Epithelial cell of proximal tubule (primary cell): Measurements from ENCODE around the gene MLLT1. TPM values are rescaled to one million over a fixed set of nuclear protein-coding genes. Genes with fewer than 3 reads are reported as not detected.

ENCODE experiments used
- DNase-seq: peaks from one replicate; pipeline ENCODE4 v3.0.0-alpha.2; 2011; ENCODE audit warnings: low read depth
- H3K4me3 ChIP-seq: 2 replicates; pipeline ENCODE4 v1.5.1; 2011; ENCODE audit warnings: low read depth, mild to moderate bottlenecking, low read length
- CTCF ChIP-seq: conservative IDR thresholded peaks from 2 replicates; pipeline ENCODE4 v1.5.1; 2012; ENCODE audit warnings: low read depth, mild to moderate bottlenecking, low read length
- total RNA-seq: library from RNA; depleted of rRNA; stranded (reverse); fragments of >200 nt; gene quantifications from 2 replicates; pipeline ENCODE4 v1.2.3, GENCODE V29; 2015

Gene MLLT1
- total RNA-seq, 1 donor from 2014 or later = 15.2 TPM

DNA sequence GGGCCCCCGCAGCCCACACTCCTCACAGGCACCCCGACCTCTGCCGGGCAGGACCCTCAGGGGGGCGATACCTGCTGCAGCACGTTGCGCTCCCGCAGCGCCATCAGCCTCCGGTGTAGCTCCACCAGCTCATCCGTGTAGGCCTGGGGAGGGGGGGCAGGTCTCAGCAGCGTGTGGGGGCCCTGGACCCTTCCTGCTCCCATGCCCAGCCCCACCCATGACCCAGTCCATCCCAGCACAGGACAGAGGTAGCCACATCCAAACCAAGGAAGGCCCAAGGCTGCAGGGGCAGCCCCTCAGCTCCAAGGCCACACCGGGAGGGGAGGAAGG lies 66.5 kb downstream of the MLLT1 start:
- DNase-seq = no peak
- H3K4me3 ChIP-seq = no peak overlapping the region

GRCh38 chr19:6212403-6213265 lies 67.1 kb downstream of the MLLT1 start:
- TF ChIP-seq CTCF = no peak
- no peak for DNase-seq
- H3K4me3 ChIP-seq = no peak overlapping the region

More for the DNA sequence above, 66.5 kb downstream of the MLLT1 start:
- no peak for TF ChIP-seq CTCF

DNA sequence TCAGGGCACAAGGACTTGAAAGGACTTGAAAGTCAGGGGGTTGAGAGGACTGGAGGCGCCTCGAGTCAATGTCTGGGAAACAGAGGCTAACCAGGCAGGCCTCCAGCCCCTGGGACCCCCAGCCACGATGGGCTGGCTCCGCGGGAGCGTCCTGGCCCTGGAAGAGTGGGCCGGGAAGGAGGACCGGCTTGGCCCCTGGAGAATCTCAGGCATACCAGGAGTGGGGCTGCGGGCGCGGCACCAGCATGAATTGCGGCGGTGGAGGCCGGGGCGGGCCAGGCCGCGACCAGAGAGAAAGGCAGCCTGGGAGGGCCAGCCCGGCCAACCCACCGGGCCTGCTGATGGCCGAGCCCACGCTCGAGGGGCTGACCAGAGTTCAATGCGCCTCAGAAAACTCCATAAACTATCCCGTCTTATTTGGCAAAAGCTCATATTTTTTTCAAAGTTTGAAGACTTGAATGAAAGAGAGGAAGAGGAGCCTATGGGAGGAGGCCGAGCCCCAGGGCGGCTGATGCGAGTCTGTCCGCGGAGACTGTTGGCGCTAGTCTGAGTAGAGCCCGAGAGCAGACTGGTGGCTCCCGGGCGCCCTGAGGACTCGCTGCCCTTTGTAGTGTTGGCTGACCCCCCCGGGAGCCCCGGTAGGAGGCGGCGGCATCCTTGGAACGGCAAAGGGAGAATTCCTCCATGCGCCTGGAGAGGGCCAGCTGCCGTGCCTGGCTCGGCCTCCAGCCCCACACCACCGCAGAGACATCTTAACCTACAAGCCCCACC lies 68.0 kb downstream of the MLLT1 start:
- no peak for DNase-seq
- H3K4me3 ChIP-seq = no peak overlapping the region
- no peak for TF ChIP-seq CTCF

- no peak overlapping the region for H3K4me3 ChIP-seq
- no peak for TF ChIP-seq CTCF
- DNase-seq = no peak
Measured at GRCh38 chr19:6210721-6211600, 68.8 kb downstream of the MLLT1 start.

GRCh38 chr19:6210091-6210490 lies 69.7 kb downstream of the MLLT1 start:
- no peak for DNase-seq
- TF ChIP-seq CTCF = no peak
- no peak overlapping the region for H3K4me3 ChIP-seq

DNA sequence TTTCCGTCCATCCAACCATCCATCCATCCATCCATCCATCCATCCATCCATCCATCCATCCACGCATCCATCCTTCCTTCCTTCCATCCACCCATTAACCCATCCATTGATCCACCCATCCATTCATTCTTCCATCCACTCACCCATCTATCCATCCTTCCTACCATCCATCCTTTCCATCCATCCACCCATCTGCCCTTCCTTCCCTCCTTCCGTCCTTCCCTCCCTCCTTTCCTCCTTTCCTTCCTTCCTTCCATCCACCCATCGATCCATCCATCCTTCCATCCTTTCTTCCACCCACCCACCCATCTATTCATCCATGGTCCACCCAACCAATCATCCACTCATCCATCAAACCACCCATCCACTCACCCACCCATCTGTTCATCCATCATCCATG lies 70.1 kb downstream of the MLLT1 start:
- no peak overlapping the region for H3K4me3 ChIP-seq
- DNase-seq = no peak
- TF ChIP-seq CTCF = no peak
